GM18870 (cell line): Measurements from ENCODE around the gene PRKAR2B.
"Not testable (repeated sequence)": the region's sequence is repeated elsewhere in the genome, so short reads cannot be mapped to it uniquely, and the experiment has no call there.

Experiments
- ATAC-seq: cut with Tn5 transposase; IDR thresholded peaks from one replicate; pipeline ENCODE4 v1.9.1; 2021; ENCODE audit warnings: moderate library complexity; ENCODE audit not compliant: unreplicated experiment

The PRKAR2B gene

GRCh38 chr7:107151538-107151937, 107.0 kb downstream of the PRKAR2B start:
- no peak for ATAC-seq

- no peak for ATAC-seq
Measured at GRCh38 chr7:107152011-107152410, 107.5 kb downstream of the PRKAR2B start.

- no peak for ATAC-seq
Measured at GRCh38 chr7:107154826-107155225, 110.3 kb downstream of the PRKAR2B start.

- not testable (repeated sequence) for ATAC-seq
Measured at GRCh38 chr7:107155726-107156125, 111.2 kb downstream of the PRKAR2B start.

GRCh38 chr7:107157091-107157490, 112.6 kb downstream of the PRKAR2B start:
- no peak for ATAC-seq

- ATAC-seq, result no peak
Measured at GRCh38 chr7:107158028-107158427, 113.5 kb downstream of the PRKAR2B start.

- ATAC-seq, result no peak
Measured at GRCh38 chr7:107160389-107160788, 115.9 kb downstream of the PRKAR2B start.

- ATAC-seq, result no peak
Measured at GRCh38 chr7:107161415-107161814, 116.9 kb downstream of the PRKAR2B start.

GRCh38 chr7:107162475-107162874, 118.0 kb downstream of the PRKAR2B start:
- no peak for ATAC-seq

- ATAC-seq, result no peak
Measured at GRCh38 chr7:107164092-107164491, 119.6 kb downstream of the PRKAR2B start.

GRCh38 chr7:107165341-107165740, 120.8 kb downstream of the PRKAR2B start:
- no peak for ATAC-seq

GRCh38 chr7:107166736-107167426, 122.4 kb downstream of the PRKAR2B start:
- ATAC-seq, result no peak

- no peak for ATAC-seq
Measured at GRCh38 chr7:107167483-107168232, 123.2 kb downstream of the PRKAR2B start.

- ATAC-seq, result peak; percentile 96
Measured at GRCh38 chr7:107168233-107169119, 124.0 kb downstream of the PRKAR2B start, which contains the start of gene HBP1. TSS of gene HBP1 (plus strand) at chr7:107169003. CDS start at chr7:107179894, 10,891 bp downstream.

GRCh38 chr7:107169120-107170050, 124.9 kb downstream of the PRKAR2B start:
- no peak for ATAC-seq

- no peak for ATAC-seq
Measured at GRCh38 chr7:107170051-107170915, 125.8 kb downstream of the PRKAR2B start.

- no peak for ATAC-seq
Measured at GRCh38 chr7:107171496-107171895, 127.0 kb downstream of the PRKAR2B start.

GRCh38 chr7:107172276-107173032, 127.9 kb downstream of the PRKAR2B start:
- ATAC-seq, result no peak
